Progenitor cell of endocrine pancreas (in vitro differentiated cells): Measurements from ENCODE around the gene RHOB. TPM values are rescaled to one million over a fixed set of nuclear protein-coding genes. Genes with fewer than 3 reads are reported as not detected.

ENCODE experiments used
- DNase-seq: peaks from one replicate; pipeline ENCODE4 v3.0.0; 2021; ENCODE audit warnings: low spot score; ENCODE audit not compliant: unreplicated experiment
- H3K27ac Mint-ChIP-seq: 2 replicates; pipeline ENCODE4 v1.8.0; 2021; ENCODE audit warnings: mild to moderate bottlenecking, moderate library complexity, mixed read lengths
- H3K27me3 Mint-ChIP-seq: 2 replicates; pipeline ENCODE4 v1.8.0; 2021; ENCODE audit warnings: mixed read lengths
- H3K36me3 Mint-ChIP-seq: 2 replicates; pipeline ENCODE4 v1.8.0; 2022; ENCODE audit warnings: mixed read lengths; ENCODE audit not compliant: insufficient read depth
- H3K4me1 Mint-ChIP-seq: 2 replicates; pipeline ENCODE4 v1.8.0; 2021; ENCODE audit warnings: low read depth, mixed read lengths
- H3K4me3 Mint-ChIP-seq: 2 replicates; pipeline ENCODE4 v1.8.0; 2021; ENCODE audit warnings: low read depth, mild to moderate bottlenecking, moderate library complexity, mixed read lengths
- H3K9me3 Mint-ChIP-seq: 2 replicates; pipeline ENCODE4 v1.8.0; 2021; ENCODE audit warnings: low read depth, mixed read lengths
- total RNA-seq: library from RNA; stranded (reverse); gene quantifications from 2 replicates; pipeline ENCODE4 v1.2.1, GENCODE V29; 2021
- TF ChIP-seq, protein P1 (sequence below): fragments of 200-600 bp; sonication (generic); IDR thresholded peaks from one replicate; pipeline ENCODE4 v1.5.0; 2021; ENCODE audit warnings: antibody characterized with exemption, mild to moderate bottlenecking; ENCODE audit not compliant: unreplicated experiment

RHOB gene
- total RNA-seq, 1 donor from 2014 or later: 148 TPM

DNA sequence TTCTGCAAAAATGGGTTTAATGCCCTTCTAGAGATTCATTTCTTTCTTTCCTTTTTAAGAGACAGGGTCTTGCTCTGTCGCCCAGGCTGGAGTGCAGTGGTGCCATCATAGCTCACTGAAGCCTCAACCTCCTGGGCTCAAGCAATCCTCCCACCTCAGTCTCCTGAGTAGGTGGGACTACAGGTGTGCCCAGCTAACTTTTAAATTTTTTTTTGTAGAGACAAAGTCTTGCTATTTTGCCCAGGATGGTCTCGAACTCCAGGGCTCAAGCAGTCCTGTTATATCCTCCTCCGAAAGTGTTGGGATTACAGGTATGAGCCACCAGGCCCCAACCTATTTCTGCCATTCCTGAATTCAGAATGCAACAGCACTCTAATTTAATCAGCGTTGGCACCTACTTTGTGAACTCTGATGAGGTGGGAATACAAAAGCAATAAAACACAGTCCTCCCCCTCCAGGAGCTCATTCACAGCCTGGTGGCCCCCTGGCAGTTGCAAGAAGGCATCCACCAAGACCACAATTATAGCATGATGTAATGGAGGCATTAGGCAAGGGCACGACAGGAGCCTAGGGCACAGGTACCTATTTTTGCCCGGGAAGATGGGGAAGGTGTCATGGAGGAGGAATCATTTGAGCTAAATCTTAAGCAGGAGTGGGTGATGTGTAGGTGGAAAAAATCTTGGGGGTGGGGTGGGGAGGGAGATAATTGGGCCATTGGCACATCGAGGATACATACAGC, 5.1 kb downstream of the RHOB start:
- H3K27me3 Mint-ChIP-seq: peaks cover 10% of the 10 kb centered on the region

DNA sequence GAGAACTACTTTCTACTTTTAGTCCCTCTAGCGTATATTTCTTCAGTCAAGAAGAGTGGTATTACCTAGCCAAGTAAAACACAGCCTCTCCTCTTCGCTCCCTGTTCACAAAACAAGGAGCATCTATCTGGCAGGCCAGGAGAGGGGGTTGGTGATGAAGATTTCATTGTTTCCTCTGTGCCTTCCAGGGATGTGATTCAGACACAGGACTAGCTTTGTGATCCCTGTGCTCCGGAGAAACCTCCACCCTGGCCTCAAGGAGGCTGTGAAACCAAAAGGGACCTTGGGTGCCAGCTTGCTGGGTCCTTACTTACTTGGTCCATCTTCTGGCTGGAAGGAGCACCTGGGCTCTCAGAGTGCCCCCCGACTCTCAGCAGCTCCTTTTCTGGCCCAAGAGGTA, 5.7 kb downstream of the RHOB start:
- H3K9me3 Mint-ChIP-seq: no peaks in the 10 kb centered on the region
- H3K4me1 Mint-ChIP-seq: peaks cover 27% of the 10 kb centered on the region
- no peak for DNase-seq
- H3K27ac Mint-ChIP-seq: no peak overlapping the region
- TF ChIP-seq, protein P1, sequence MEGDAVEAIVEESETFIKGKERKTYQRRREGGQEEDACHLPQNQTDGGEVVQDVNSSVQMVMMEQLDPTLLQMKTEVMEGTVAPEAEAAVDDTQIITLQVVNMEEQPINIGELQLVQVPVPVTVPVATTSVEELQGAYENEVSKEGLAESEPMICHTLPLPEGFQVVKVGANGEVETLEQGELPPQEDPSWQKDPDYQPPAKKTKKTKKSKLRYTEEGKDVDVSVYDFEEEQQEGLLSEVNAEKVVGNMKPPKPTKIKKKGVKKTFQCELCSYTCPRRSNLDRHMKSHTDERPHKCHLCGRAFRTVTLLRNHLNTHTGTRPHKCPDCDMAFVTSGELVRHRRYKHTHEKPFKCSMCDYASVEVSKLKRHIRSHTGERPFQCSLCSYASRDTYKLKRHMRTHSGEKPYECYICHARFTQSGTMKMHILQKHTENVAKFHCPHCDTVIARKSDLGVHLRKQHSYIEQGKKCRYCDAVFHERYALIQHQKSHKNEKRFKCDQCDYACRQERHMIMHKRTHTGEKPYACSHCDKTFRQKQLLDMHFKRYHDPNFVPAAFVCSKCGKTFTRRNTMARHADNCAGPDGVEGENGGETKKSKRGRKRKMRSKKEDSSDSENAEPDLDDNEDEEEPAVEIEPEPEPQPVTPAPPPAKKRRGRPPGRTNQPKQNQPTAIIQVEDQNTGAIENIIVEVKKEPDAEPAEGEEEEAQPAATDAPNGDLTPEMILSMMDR: no peak
- peaks cover 2% of the 10 kb centered on the region for H3K36me3 Mint-ChIP-seq
- peaks cover 10% of the 10 kb centered on the region for H3K27me3 Mint-ChIP-seq
- H3K4me3 Mint-ChIP-seq: no peak overlapping the region

More for the DNA sequence above, 5.1 kb downstream of the RHOB start:
- Mint-ChIP-seq H3K4me1 (peaks cover 27% of the 10 kb centered on the region), H3K27ac (no peak overlapping the region), H3K4me3 (no peak overlapping the region), H3K36me3 (peaks cover 2% of the 10 kb centered on the region), H3K9me3 (no peaks in the 10 kb centered on the region)
- no peak for DNase-seq
- TF ChIP-seq, protein P1: no peak

DNA sequence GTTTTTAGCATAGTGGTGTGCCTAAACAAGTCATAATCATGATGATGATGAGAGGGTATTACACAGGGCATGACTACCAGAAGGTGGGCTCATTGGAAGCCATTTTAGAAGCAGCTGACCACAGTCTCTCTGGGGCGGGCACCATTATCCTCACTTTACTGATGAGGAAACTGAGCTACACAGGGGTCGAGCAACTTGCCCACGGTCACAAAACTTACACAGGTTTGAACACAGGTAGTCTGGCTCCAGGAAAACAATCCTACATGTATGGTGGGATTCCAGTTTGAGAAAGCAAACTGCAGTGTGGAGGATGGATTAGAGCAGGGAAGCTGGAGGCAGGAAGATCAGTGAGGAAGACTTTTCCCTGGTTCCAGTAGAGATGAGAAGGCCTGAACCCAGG, 6.2 kb downstream of the RHOB start:
- H3K27me3 Mint-ChIP-seq: peaks cover 10% of the 10 kb centered on the region
- TF ChIP-seq, protein P1: no peak

DNA sequence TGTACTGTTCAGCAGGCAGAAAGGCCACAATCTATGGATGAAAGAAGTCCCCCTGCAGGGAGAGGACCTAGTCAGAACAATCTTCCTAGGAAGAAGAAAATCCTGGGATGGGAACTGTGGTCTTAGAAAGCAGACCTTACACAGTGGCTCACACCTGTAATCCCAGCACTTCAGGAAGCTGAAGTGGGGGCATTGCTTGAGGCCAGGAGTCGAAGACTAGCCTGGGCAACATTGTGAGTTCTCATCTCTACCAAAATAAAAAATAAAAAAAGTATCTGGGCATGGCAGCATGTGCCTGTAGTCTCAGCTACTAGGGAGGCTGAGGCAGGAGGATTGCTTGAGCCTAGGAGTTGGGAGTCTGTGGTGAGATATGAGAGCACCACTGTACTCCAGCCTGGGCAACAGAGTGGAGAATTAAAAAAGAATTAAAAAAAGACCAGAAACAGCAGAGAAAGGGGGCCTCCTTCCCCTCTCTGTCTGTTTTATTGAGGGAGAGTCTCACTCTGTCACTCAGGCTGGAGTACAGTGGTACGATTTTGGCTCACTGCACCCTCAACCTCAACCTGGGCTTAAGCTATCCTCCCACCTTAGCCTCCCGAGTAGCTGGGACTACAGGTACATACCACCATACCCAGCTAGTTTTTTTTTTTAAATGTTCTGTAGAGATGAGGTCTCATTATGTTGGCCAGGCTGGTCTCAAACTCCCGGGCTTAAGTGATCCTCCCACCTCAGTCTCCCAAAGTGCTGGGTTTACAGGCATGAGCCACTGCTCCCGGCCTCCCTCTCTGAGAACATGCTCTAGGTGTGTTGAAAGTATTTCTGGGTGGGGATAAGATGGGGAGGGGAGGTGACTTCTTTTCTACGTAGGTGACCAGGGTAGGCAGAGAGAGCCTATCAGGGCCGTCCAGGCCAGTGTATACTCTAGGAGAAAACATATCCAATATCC, 7.4 kb downstream of the RHOB start:
- H3K27ac Mint-ChIP-seq: no peak overlapping the region
- no peak overlapping the region for H3K4me3 Mint-ChIP-seq
- H3K36me3 Mint-ChIP-seq: peaks cover 2% of the 10 kb centered on the region
- peaks cover 23% of the 10 kb centered on the region for H3K4me1 Mint-ChIP-seq
- peaks cover 10% of the 10 kb centered on the region for H3K27me3 Mint-ChIP-seq
- TF ChIP-seq, protein P1: no peak
- no peaks in the 10 kb centered on the region for H3K9me3 Mint-ChIP-seq
- no peak for DNase-seq

More for the DNA sequence above, 6.2 kb downstream of the RHOB start:
- Mint-ChIP-seq H3K27ac (no peak overlapping the region), H3K4me1 (peaks cover 27% of the 10 kb centered on the region), H3K36me3 (peaks cover 2% of the 10 kb centered on the region), H3K4me3 (no peak overlapping the region), H3K9me3 (no peaks in the 10 kb centered on the region)
- DNase-seq: no peak

DNA sequence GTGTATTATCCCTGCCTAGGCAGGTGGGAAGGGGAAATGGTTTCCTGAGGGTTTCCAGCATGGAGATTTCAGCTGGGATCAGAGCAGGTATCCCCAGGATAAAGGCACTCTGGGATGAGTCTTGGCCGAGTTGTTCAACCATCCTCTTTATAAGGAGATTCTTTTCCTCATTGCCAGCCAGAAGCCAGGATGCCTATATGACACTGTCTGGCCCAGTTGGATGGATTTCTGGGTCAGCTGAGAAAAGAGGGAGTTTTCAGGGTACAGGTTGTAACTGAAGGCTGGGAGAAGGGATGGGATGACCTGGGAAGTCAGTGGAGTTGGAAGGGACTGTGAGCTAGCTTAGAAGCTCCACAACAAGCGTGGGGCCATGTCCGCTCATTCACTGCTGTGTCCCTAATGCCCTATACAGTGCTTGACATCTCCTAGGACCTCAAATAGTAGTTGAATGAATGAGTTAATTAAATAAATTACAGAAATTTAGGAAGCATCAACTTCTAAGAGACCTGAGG, 8.3 kb downstream of the RHOB start:
- Mint-ChIP-seq H3K27me3 (peaks cover 14% of the 10 kb centered on the region), H3K4me3 (no peak overlapping the region), H3K27ac (no peak overlapping the region), H3K36me3 (no peaks in the 10 kb centered on the region), H3K9me3 (peaks cover 3% of the 10 kb centered on the region), H3K4me1 (peaks cover 17% of the 10 kb centered on the region)
- TF ChIP-seq, protein P1: no peak
- no peak for DNase-seq
